ENCODE data around the gene SGSM1. TPM values are rescaled to one million over a fixed set of nuclear protein-coding genes. Genes with fewer than 3 reads are reported as not detected.

SGSM1 gene
- total RNA-seq, 1 donor, result not detected

- H3K4me1 ChIP-seq (ENCODE audit: insufficient read depth, low read length), result no peaks in the 10 kb centered on the region
Measured at GRCh38 chr22:24847490-24847889, 41.5 kb downstream of the SGSM1 start.

GRCh38 chr22:24848559-24849168 lies 42.7 kb downstream of the SGSM1 start:
- H3K27me3 ChIP-seq (ENCODE audit: insufficient read depth, low read length), result no peaks in the 10 kb centered on the region
- H3K4me1 ChIP-seq (ENCODE audit: insufficient read depth, low read length), result no peaks in the 10 kb centered on the region
- H2AFZ ChIP-seq (ENCODE audit: low read length), result no peak overlapping the region
- no peak overlapping the region for H3K4me2 ChIP-seq (ENCODE audit: insufficient read depth, low read length)
- H3K27ac ChIP-seq (ENCODE audit: low read depth, low read length), result no peak overlapping the region
- no peaks in the 10 kb centered on the region for H3K9me3 ChIP-seq (ENCODE audit: low read depth, low read length)
- no peak for DNase-seq (ENCODE audit: insufficient read length, low spot score, missing footprints)
- H3K4me3 ChIP-seq (ENCODE audit: insufficient read depth, low read length), result no peak overlapping the region
- no peaks in the 10 kb centered on the region for H3K79me2 ChIP-seq (ENCODE audit: insufficient read depth, low read length)
- H4K20me1 ChIP-seq (ENCODE audit: insufficient read depth, low read length), result no peaks in the 10 kb centered on the region
- TF ChIP-seq CTCF (IDR thresholded peaks at IDR 0.05; ENCODE audit: extremely low read depth, low read depth, low read length), result no peak
- no peaks in the 10 kb centered on the region for H3K36me3 ChIP-seq (ENCODE audit: insufficient read depth, low read length)

More at GRCh38 chr22:24847490-24847889, 41.5 kb downstream of the SGSM1 start:
- Histone ChIP-seq H3K27me3 (ENCODE audit: insufficient read depth, low read length) (no peaks in the 10 kb centered on the region), H3K79me2 (ENCODE audit: insufficient read depth, low read length) (no peaks in the 10 kb centered on the region), H4K20me1 (ENCODE audit: insufficient read depth, low read length) (no peaks in the 10 kb centered on the region), H2AFZ (ENCODE audit: low read length) (no peak overlapping the region), H3K36me3 (ENCODE audit: insufficient read depth, low read length) (no peaks in the 10 kb centered on the region), H3K4me3 (ENCODE audit: insufficient read depth, low read length) (no peak overlapping the region), H3K9me3 (ENCODE audit: low read depth, low read length) (no peaks in the 10 kb centered on the region), H3K4me2 (ENCODE audit: insufficient read depth, low read length) (no peak overlapping the region), H3K27ac (ENCODE audit: low read depth, low read length) (no peak overlapping the region)
- DNase-seq (ENCODE audit: insufficient read length, low spot score, missing footprints), result no peak
- no peak for TF ChIP-seq CTCF (IDR thresholded peaks at IDR 0.05; ENCODE audit: extremely low read depth, low read depth, low read length)

GRCh38 chr22:24855794-24856193 lies 49.8 kb downstream of the SGSM1 start:
- DNase-seq (ENCODE audit: insufficient read length, low spot score, missing footprints), result no peak
- H3K27me3 ChIP-seq (ENCODE audit: insufficient read depth, low read length), result no peaks in the 10 kb centered on the region
- no peaks in the 10 kb centered on the region for H3K36me3 ChIP-seq (ENCODE audit: insufficient read depth, low read length)
- no peak overlapping the region for H3K4me3 ChIP-seq (ENCODE audit: insufficient read depth, low read length)
- no peak for TF ChIP-seq CTCF (IDR thresholded peaks at IDR 0.05; ENCODE audit: extremely low read depth, low read depth, low read length)
- H2AFZ ChIP-seq (ENCODE audit: low read length), result no peak overlapping the region
- no peaks in the 10 kb centered on the region for H4K20me1 ChIP-seq (ENCODE audit: insufficient read depth, low read length)
- H3K4me2 ChIP-seq (ENCODE audit: insufficient read depth, low read length), result no peak overlapping the region
- H3K27ac ChIP-seq (ENCODE audit: low read depth, low read length), result no peak overlapping the region
- no peaks in the 10 kb centered on the region for H3K9me3 ChIP-seq (ENCODE audit: low read depth, low read length)
- no peaks in the 10 kb centered on the region for H3K4me1 ChIP-seq (ENCODE audit: insufficient read depth, low read length)
- no peaks in the 10 kb centered on the region for H3K79me2 ChIP-seq (ENCODE audit: insufficient read depth, low read length)

GRCh38 chr22:24857576-24857975 lies 51.6 kb downstream of the SGSM1 start:
- no peaks in the 10 kb centered on the region for H3K4me1 ChIP-seq (ENCODE audit: insufficient read depth, low read length)
- H3K27ac ChIP-seq (ENCODE audit: low read depth, low read length), result no peak overlapping the region
- H3K4me2 ChIP-seq (ENCODE audit: insufficient read depth, low read length), result no peak overlapping the region
- no peaks in the 10 kb centered on the region for H3K9me3 ChIP-seq (ENCODE audit: low read depth, low read length)
- no peak for DNase-seq (ENCODE audit: insufficient read length, low spot score, missing footprints)
- no peaks in the 10 kb centered on the region for H3K27me3 ChIP-seq (ENCODE audit: insufficient read depth, low read length)
- TF ChIP-seq CTCF (IDR thresholded peaks at IDR 0.05; ENCODE audit: extremely low read depth, low read depth, low read length), result no peak
- H3K36me3 ChIP-seq (ENCODE audit: insufficient read depth, low read length), result no peaks in the 10 kb centered on the region
- H3K79me2 ChIP-seq (ENCODE audit: insufficient read depth, low read length), result no peaks in the 10 kb centered on the region
- no peak overlapping the region for H2AFZ ChIP-seq (ENCODE audit: low read length)
- no peak overlapping the region for H3K4me3 ChIP-seq (ENCODE audit: insufficient read depth, low read length)
- no peaks in the 10 kb centered on the region for H4K20me1 ChIP-seq (ENCODE audit: insufficient read depth, low read length)
